Measurements from ENCODE around the gene DYNLT2B. TPM values are rescaled to one million over a fixed set of nuclear protein-coding genes. Genes with fewer than 3 reads are reported as not detected.

DYNLT2B gene
- total RNA-seq, 1 experiment from 2014 or later: 12.1 TPM

DNA sequence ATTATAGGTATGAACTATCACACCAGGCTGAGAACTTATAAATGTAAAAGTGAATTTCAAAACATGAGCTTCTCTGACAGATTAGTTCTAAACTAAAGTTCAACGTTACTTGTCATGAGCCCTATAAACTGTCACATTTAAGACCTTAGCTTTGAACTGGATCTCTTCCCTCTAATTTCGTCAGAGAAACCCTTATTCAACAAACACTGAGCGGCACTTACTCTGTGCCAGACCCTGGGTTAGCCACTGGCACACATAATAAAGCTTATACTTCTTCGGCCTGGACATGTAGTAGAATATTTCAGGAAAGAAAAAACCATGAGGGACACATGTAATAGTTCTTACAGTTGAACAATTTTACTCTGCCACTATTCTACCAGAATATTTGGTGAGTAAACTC is 36.1 kb downstream of the DYNLT2B start:
- Mint-ChIP-seq H3K27me3 (ENCODE audit: insufficient read depth, unreplicated experiment) (no peaks in the 10 kb centered on the region), H3K36me3 (ENCODE audit: insufficient read depth, unreplicated experiment) (peaks cover 13% of the 10 kb centered on the region), H3K4me1 (ENCODE audit: low read depth, unreplicated experiment) (peaks cover 23% of the 10 kb centered on the region), H3K4me3 (ENCODE audit: unreplicated experiment) (no peak overlapping the region), H3K27ac (ENCODE audit: unreplicated experiment) (no peak overlapping the region), H3K9me3 (ENCODE audit: unreplicated experiment) (no peaks in the 10 kb centered on the region)
- peaks cover 66% of the 10 kb centered on the region for H3K4me1 ChIP-seq
- TF ChIP-seq, protein P1, sequence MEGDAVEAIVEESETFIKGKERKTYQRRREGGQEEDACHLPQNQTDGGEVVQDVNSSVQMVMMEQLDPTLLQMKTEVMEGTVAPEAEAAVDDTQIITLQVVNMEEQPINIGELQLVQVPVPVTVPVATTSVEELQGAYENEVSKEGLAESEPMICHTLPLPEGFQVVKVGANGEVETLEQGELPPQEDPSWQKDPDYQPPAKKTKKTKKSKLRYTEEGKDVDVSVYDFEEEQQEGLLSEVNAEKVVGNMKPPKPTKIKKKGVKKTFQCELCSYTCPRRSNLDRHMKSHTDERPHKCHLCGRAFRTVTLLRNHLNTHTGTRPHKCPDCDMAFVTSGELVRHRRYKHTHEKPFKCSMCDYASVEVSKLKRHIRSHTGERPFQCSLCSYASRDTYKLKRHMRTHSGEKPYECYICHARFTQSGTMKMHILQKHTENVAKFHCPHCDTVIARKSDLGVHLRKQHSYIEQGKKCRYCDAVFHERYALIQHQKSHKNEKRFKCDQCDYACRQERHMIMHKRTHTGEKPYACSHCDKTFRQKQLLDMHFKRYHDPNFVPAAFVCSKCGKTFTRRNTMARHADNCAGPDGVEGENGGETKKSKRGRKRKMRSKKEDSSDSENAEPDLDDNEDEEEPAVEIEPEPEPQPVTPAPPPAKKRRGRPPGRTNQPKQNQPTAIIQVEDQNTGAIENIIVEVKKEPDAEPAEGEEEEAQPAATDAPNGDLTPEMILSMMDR (IDR thresholded peaks at IDR 0.05; ENCODE audit: insufficient read depth in 1 of 2, low read depth in 1 of 2, low read length in 1 of 2, severe bottlenecking in 1 of 2, unreplicated experiment in 1 of 2): no peak
- DNase-seq: no peak
- no peaks in the 10 kb centered on the region for H3K36me3 ChIP-seq (ENCODE audit: control insufficient read depth, insufficient read depth, low read length)
- no peaks in the 10 kb centered on the region for H3K9me3 ChIP-seq
- POLR2A ChIA-PET: interaction anchor here (1.4 kb wide), 1 partner anchor 36 kb away, joined by 4 read pairs; the partner anchor contains the start of gene DYNLT2B
- no peak overlapping the region for H3K4me3 ChIP-seq (ENCODE audit: low read depth, low read length)
- intact Hi-C loops (cut with micrococcal nuclease; ENCODE audit: unreplicated experiment): no loop called here
- H3K27me3 ChIP-seq (replicated peaks; ENCODE audit: control insufficient read depth, insufficient read depth, low read length): no peaks in the 10 kb centered on the region
- CTCF ChIA-PET: no interaction called here
- BruUV-seq (replicated peaks): no TSS peak

GRCh38 chr3:196280689-196281440 is 37.2 kb downstream of the DYNLT2B start:
- Mint-ChIP-seq H3K27ac (ENCODE audit: unreplicated experiment) (peak overlapping the region; percentile 14), H3K9me3 (ENCODE audit: unreplicated experiment) (no peaks in the 10 kb centered on the region), H3K36me3 (ENCODE audit: insufficient read depth, unreplicated experiment) (peaks cover 7% of the 10 kb centered on the region), H3K27me3 (ENCODE audit: insufficient read depth, unreplicated experiment) (no peaks in the 10 kb centered on the region), H3K4me1 (ENCODE audit: low read depth, unreplicated experiment) (peaks cover 19% of the 10 kb centered on the region), H3K4me3 (ENCODE audit: unreplicated experiment) (no peak overlapping the region)
- Histone ChIP-seq H3K36me3 (ENCODE audit: control insufficient read depth, insufficient read depth, low read length) (no peaks in the 10 kb centered on the region), H3K9me3 (no peaks in the 10 kb centered on the region), H3K4me1 (peaks cover 66% of the 10 kb centered on the region), H3K4me3 (ENCODE audit: low read depth, low read length) (no peak overlapping the region), H3K27me3 (replicated peaks; ENCODE audit: control insufficient read depth, insufficient read depth, low read length) (no peaks in the 10 kb centered on the region)
- ChIA-PET CTCF (no interaction called here), POLR2A (interaction anchor here (0.6 to 1.4 kb wide), 2 partner anchors 37 to 137 kb away, joined by 4 to 6 read pairs; partner anchors contain the start of gene DYNLT2B)
- intact Hi-C loops (cut with micrococcal nuclease; ENCODE audit: unreplicated experiment): no loop called here
- TF ChIP-seq, protein P1 (IDR thresholded peaks at IDR 0.05; ENCODE audit: insufficient read depth in 1 of 2, low read depth in 1 of 2, low read length in 1 of 2, severe bottlenecking in 1 of 2, unreplicated experiment in 1 of 2): no peak
- DNase-seq: no peak
- no TSS peak for BruUV-seq (replicated peaks)

GRCh38 chr3:196275126-196275525 is 42.9 kb downstream of the DYNLT2B start:
- peaks cover 11% of the 10 kb centered on the region for H3K4me1 Mint-ChIP-seq (ENCODE audit: low read depth, unreplicated experiment)
- H3K9me3 Mint-ChIP-seq (ENCODE audit: unreplicated experiment): peaks cover 10% of the 10 kb centered on the region
- Histone ChIP-seq H3K27me3 (replicated peaks; ENCODE audit: control insufficient read depth, insufficient read depth, low read length) (no peaks in the 10 kb centered on the region), H3K4me1 (peaks cover 22% of the 10 kb centered on the region), H3K9me3 (peaks cover 3% of the 10 kb centered on the region; the same call in 1 of the 2 replicates), H3K36me3 (ENCODE audit: control insufficient read depth, insufficient read depth, low read length) (no peaks in the 10 kb centered on the region; the same call in 1 of the 2 replicates), H3K4me3 (ENCODE audit: low read depth, low read length) (no peak overlapping the region)
- H3K27me3 Mint-ChIP-seq (ENCODE audit: insufficient read depth, unreplicated experiment): no peaks in the 10 kb centered on the region
- no TSS peak for BruUV-seq (replicated peaks)
- CTCF ChIA-PET: no interaction called here
- peaks cover 31% of the 10 kb centered on the region for H3K36me3 Mint-ChIP-seq (ENCODE audit: insufficient read depth, unreplicated experiment)
- no peak overlapping the region for H3K27ac Mint-ChIP-seq (ENCODE audit: unreplicated experiment)
- TF ChIP-seq, protein P1 (IDR thresholded peaks at IDR 0.05; ENCODE audit: insufficient read depth in 1 of 2, low read depth in 1 of 2, low read length in 1 of 2, severe bottlenecking in 1 of 2, unreplicated experiment in 1 of 2): no peak
- H3K4me3 Mint-ChIP-seq (ENCODE audit: unreplicated experiment): no peak overlapping the region
- POLR2A ChIA-PET: no interaction called here
- DNase-seq: no peak
- intact Hi-C loops (cut with micrococcal nuclease; ENCODE audit: unreplicated experiment): no loop called here

Measured in Caco-2 (cell line).